ENCODE results near the gene MAN2A2.

MAN2A2 gene

GRCh38 chr15:90941038-90941437, 37.9 kb downstream of the MAN2A2 start:
- H3K23ac ChIP-seq (ENCODE audit: low read depth, low read length, poor library complexity): no peak overlapping the region
- H2BK12ac ChIP-seq (ENCODE audit: low read length): no peak overlapping the region
- H3K79me1 ChIP-seq (ENCODE audit: low read depth, low read length): no peaks in the 10 kb centered on the region
- no peak overlapping the region for H4K8ac ChIP-seq (ENCODE audit: low read depth, low read length)
- H3K4ac ChIP-seq (ENCODE audit: low read length): no peak overlapping the region
- no peak overlapping the region for H2AFZ ChIP-seq (ENCODE audit: low read length)
- H2BK15ac ChIP-seq (ENCODE audit: low read length): no peak overlapping the region
- WGBS, 2 donors (ENCODE audit: extremely low coverage in 2 of 2, insufficient read length in 2 of 2, insufficient replicate concordance in 1 of 2): no CpG with 5 or more reads among the region's 4 CpGs
- no peak overlapping the region for H2AK5ac ChIP-seq (ENCODE audit: low read depth, low read length)
- no peak overlapping the region for H2BK120ac ChIP-seq (ENCODE audit: low read depth, low read length)
- no peaks in the 10 kb centered on the region for H3K27me3 ChIP-seq (ENCODE audit: control insufficient read depth in 3 of 3, insufficient read depth in 3 of 3, low read depth in 1 of 3, low read length in 3 of 3)
- no peak overlapping the region for H3K27ac ChIP-seq (replicated peaks; ENCODE audit: low read length)
- H3K18ac ChIP-seq (ENCODE audit: low read length): no peak overlapping the region
- no peak for DNase-seq (ENCODE audit: low spot score)
- H4K91ac ChIP-seq (ENCODE audit: low read depth, low read length, poor library complexity): no peak overlapping the region
- peaks cover 41 to 87% of the 10 kb centered on the region in 2 donors for H3K36me3 ChIP-seq (replicated peaks in 1 of 2; ENCODE audit: control insufficient read depth in 2 of 2, insufficient read depth in 2 of 2, low read length in 2 of 2)
- no peaks in the 10 kb centered on the region for H3K9me3 ChIP-seq (replicated peaks in 1 of 2; ENCODE audit: control insufficient read depth in 2 of 2, insufficient read depth in 1 of 2, low read depth in 1 of 2, low read length in 2 of 2)
- H2BK5ac ChIP-seq (ENCODE audit: low read length): no peak overlapping the region
- no peak overlapping the region for H3K14ac ChIP-seq (ENCODE audit: low read length)
- no peak overlapping the region for H3K4me2 ChIP-seq (ENCODE audit: insufficient read depth, low read length, poor library complexity, severe bottlenecking)
- H3K4me3 ChIP-seq (ENCODE audit: low read length in 2 of 2): peak overlapping the region in 1 of 2 donors; percentile 26
- no peak overlapping the region for H3K9ac ChIP-seq (ENCODE audit: low read depth, low read length, poor library complexity)
- H3K4me1 ChIP-seq (ENCODE audit: control insufficient read depth in 2 of 2, insufficient read depth in 1 of 2, low read depth in 1 of 2, low read length in 2 of 2): peaks cover 3 to 4% of the 10 kb centered on the region in 2 donors

DNA sequence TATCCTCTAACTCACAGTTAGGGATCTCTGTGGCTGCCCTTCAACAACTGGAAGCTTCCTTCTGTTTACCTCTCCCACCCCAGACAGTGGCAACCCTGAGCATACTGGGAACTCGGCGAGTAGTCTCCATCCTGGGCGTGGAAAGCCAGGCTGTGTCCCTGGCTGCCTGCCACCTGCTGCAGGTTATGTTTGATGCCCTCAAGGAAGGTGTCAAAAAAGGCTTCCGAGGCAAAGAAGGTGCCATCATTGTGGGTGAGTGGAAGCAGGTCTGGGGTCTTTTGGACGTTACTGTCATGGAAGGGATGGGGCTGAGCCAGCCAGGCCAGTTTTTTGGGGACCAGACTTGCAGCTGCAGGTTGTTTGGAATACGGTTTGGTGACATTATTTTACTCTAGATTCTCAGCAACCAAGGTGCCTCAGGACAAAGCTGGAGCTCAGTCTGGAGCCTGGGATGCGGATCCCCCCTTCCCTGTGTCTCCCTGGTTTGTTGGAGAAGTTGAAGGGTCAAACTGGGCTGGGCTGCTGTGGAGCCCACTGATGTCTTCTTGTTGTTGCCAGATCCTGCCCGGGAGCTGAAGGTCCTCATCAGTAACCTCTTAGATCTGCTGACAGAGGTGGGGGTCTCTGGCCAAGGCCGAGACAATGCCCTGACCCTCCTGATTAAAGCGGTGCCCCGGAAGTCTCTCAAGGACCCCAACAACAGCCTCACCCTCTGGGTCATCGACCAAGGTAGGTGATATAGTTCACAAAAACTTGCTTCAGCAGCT, 39.4 kb downstream of the MAN2A2 start:
- no peak overlapping the region for H2BK12ac ChIP-seq (ENCODE audit: low read length)
- H3K14ac ChIP-seq (ENCODE audit: low read length): no peak overlapping the region
- no peak overlapping the region for H3K4me3 ChIP-seq (ENCODE audit: low read length in 2 of 2)
- H3K4me1 ChIP-seq (ENCODE audit: control insufficient read depth in 2 of 2, insufficient read depth in 1 of 2, low read depth in 1 of 2, low read length in 2 of 2): no peaks in the 10 kb centered on the region
- H3K27me3 ChIP-seq (ENCODE audit: control insufficient read depth in 3 of 3, insufficient read depth in 3 of 3, low read depth in 1 of 3, low read length in 3 of 3): no peaks in the 10 kb centered on the region
- H3K9ac ChIP-seq (ENCODE audit: low read depth, low read length, poor library complexity): no peak overlapping the region
- no peak overlapping the region for H2BK15ac ChIP-seq (ENCODE audit: low read length)
- no peak overlapping the region for H2AK5ac ChIP-seq (ENCODE audit: low read depth, low read length)
- WGBS, 2 donors (ENCODE audit: extremely low coverage in 2 of 2, insufficient read length in 2 of 2, insufficient replicate concordance in 1 of 2): no CpG with 5 or more reads among the region's 12 CpGs
- H2BK120ac ChIP-seq (ENCODE audit: low read depth, low read length): no peak overlapping the region
- H3K79me1 ChIP-seq (ENCODE audit: low read depth, low read length): no peaks in the 10 kb centered on the region
- H3K18ac ChIP-seq (ENCODE audit: low read length): no peak overlapping the region
- H4K8ac ChIP-seq (ENCODE audit: low read depth, low read length): no peak overlapping the region
- no peaks in the 10 kb centered on the region for H3K9me3 ChIP-seq (replicated peaks in 1 of 2; ENCODE audit: control insufficient read depth in 2 of 2, insufficient read depth in 1 of 2, low read depth in 1 of 2, low read length in 2 of 2)
- H3K23ac ChIP-seq (ENCODE audit: low read depth, low read length, poor library complexity): no peak overlapping the region
- no peak overlapping the region for H2BK5ac ChIP-seq (ENCODE audit: low read length)
- H3K27ac ChIP-seq (replicated peaks; ENCODE audit: low read length): no peak overlapping the region
- H4K91ac ChIP-seq (ENCODE audit: low read depth, low read length, poor library complexity): no peak overlapping the region
- H3K4me2 ChIP-seq (ENCODE audit: insufficient read depth, low read length, poor library complexity, severe bottlenecking): no peak overlapping the region
- no peak overlapping the region for H2AFZ ChIP-seq (ENCODE audit: low read length)
- DNase-seq (ENCODE audit: low spot score): no peak
- H3K36me3 ChIP-seq (replicated peaks in 1 of 2; ENCODE audit: control insufficient read depth in 2 of 2, insufficient read depth in 2 of 2, low read length in 2 of 2): peaks cover 53 to 90% of the 10 kb centered on the region in 2 donors
- no peak overlapping the region for H3K4ac ChIP-seq (ENCODE audit: low read length)

- no peaks in the 10 kb centered on the region for H3K4me1 ChIP-seq (ENCODE audit: control insufficient read depth in 2 of 2, insufficient read depth in 1 of 2, low read depth in 1 of 2, low read length in 2 of 2)
- H2BK120ac ChIP-seq (ENCODE audit: low read depth, low read length): no peak overlapping the region
- H3K23ac ChIP-seq (ENCODE audit: low read depth, low read length, poor library complexity): no peak overlapping the region
- no peak overlapping the region for H3K18ac ChIP-seq (ENCODE audit: low read length)
- H3K4ac ChIP-seq (ENCODE audit: low read length): no peak overlapping the region
- no peak overlapping the region for H3K4me2 ChIP-seq (ENCODE audit: insufficient read depth, low read length, poor library complexity, severe bottlenecking)
- H3K14ac ChIP-seq (ENCODE audit: low read length): no peak overlapping the region
- no peak overlapping the region for H3K4me3 ChIP-seq (ENCODE audit: low read length in 2 of 2)
- H3K9ac ChIP-seq (ENCODE audit: low read depth, low read length, poor library complexity): no peak overlapping the region
- H3K36me3 ChIP-seq (replicated peaks in 1 of 2; ENCODE audit: control insufficient read depth in 2 of 2, insufficient read depth in 2 of 2, low read length in 2 of 2): peaks cover 60 to 90% of the 10 kb centered on the region in 2 donors
- WGBS, 2 donors (ENCODE audit: extremely low coverage in 2 of 2, insufficient read length in 2 of 2, insufficient replicate concordance in 1 of 2): no CpG with 5 or more reads among the region's 7 CpGs
- no peak overlapping the region for H4K8ac ChIP-seq (ENCODE audit: low read depth, low read length)
- H2BK15ac ChIP-seq (ENCODE audit: low read length): no peak overlapping the region
- no peak overlapping the region for H3K27ac ChIP-seq (replicated peaks; ENCODE audit: low read length)
- H3K79me1 ChIP-seq (ENCODE audit: low read depth, low read length): peaks cover under 1% of the 10 kb centered on the region
- H3K27me3 ChIP-seq (ENCODE audit: control insufficient read depth in 3 of 3, insufficient read depth in 3 of 3, low read depth in 1 of 3, low read length in 3 of 3): no peaks in the 10 kb centered on the region
- H4K91ac ChIP-seq (ENCODE audit: low read depth, low read length, poor library complexity): no peak overlapping the region
- no peak overlapping the region for H2AFZ ChIP-seq (ENCODE audit: low read length)
- H2BK12ac ChIP-seq (ENCODE audit: low read length): no peak overlapping the region
- H2AK5ac ChIP-seq (ENCODE audit: low read depth, low read length): no peak overlapping the region
- no peak overlapping the region for H2BK5ac ChIP-seq (ENCODE audit: low read length)
- DNase-seq (ENCODE audit: low spot score): no peak
- H3K9me3 ChIP-seq (replicated peaks in 1 of 2; ENCODE audit: control insufficient read depth in 2 of 2, insufficient read depth in 1 of 2, low read depth in 1 of 2, low read length in 2 of 2): no peaks in the 10 kb centered on the region
These were observed 42.0 kb downstream of the MAN2A2 start for GRCh38 chr15:90945091-90945490.

DNA sequence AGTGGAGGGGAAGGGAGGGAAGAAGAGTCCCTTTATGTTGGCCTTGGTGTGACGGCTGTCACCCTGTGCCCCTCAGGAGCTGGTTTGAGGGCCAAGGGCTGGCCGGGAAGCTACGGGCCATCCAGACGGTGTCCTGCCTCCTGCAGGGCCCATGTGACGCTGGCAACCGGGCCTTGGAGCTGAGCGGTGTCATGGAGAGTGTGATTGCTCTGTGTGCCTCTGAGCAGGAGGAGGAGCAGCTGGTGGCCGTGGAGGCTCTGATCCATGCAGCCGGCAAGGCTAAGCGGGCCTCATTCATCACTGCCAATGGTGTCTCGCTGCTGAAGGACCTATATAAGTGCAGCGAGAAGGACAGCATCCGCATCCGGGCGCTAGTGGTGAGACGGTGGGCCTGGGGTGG, 43.4 kb downstream of the MAN2A2 start:
- Histone ChIP-seq H2BK15ac (ENCODE audit: low read length) (no peak overlapping the region), H2BK12ac (ENCODE audit: low read length) (no peak overlapping the region), H2BK120ac (ENCODE audit: low read depth, low read length) (no peak overlapping the region), H3K14ac (ENCODE audit: low read length) (no peak overlapping the region), H3K4ac (ENCODE audit: low read length) (no peak overlapping the region), H3K27ac (replicated peaks; ENCODE audit: low read length) (no peak overlapping the region), H3K36me3 (replicated peaks in 1 of 2; ENCODE audit: control insufficient read depth in 2 of 2, insufficient read depth in 2 of 2, low read length in 2 of 2) (peaks cover 58 to 90% of the 10 kb centered on the region in 2 donors), H3K9ac (ENCODE audit: low read depth, low read length, poor library complexity) (peak overlapping the region; percentile 70), H3K27me3 (ENCODE audit: control insufficient read depth in 3 of 3, insufficient read depth in 3 of 3, low read depth in 1 of 3, low read length in 3 of 3) (no peaks in the 10 kb centered on the region), H3K4me3 (ENCODE audit: low read length in 2 of 2) (no peak overlapping the region), H3K79me1 (ENCODE audit: low read depth, low read length) (peaks cover 1% of the 10 kb centered on the region), H4K8ac (ENCODE audit: low read depth, low read length) (peak overlapping the region; percentile 17), H3K4me1 (ENCODE audit: control insufficient read depth in 2 of 2, insufficient read depth in 1 of 2, low read depth in 1 of 2, low read length in 2 of 2) (no peaks in the 10 kb centered on the region), H2AK5ac (ENCODE audit: low read depth, low read length) (no peak overlapping the region), H3K4me2 (ENCODE audit: insufficient read depth, low read length, poor library complexity, severe bottlenecking) (no peak overlapping the region), H3K18ac (ENCODE audit: low read length) (no peak overlapping the region), H3K23ac (ENCODE audit: low read depth, low read length, poor library complexity) (peak overlapping the region; percentile 95), H2AFZ (ENCODE audit: low read length) (no peak overlapping the region), H3K9me3 (replicated peaks in 1 of 2; ENCODE audit: control insufficient read depth in 2 of 2, insufficient read depth in 1 of 2, low read depth in 1 of 2, low read length in 2 of 2) (no peaks in the 10 kb centered on the region), H4K91ac (ENCODE audit: low read depth, low read length, poor library complexity) (no peak overlapping the region), H2BK5ac (ENCODE audit: low read length) (no peak overlapping the region)
- no CpG with 5 or more reads among the region's 16 CpGs for WGBS, 2 donors (ENCODE audit: extremely low coverage in 2 of 2, insufficient read length in 2 of 2, insufficient replicate concordance in 1 of 2)
- DNase-seq (ENCODE audit: low spot score): no peak

Data from neuronal stem cell (in vitro differentiated cells).